GM18517 (cell line): Measurements from ENCODE around the gene AJM1.
A peak's percentile ranks its signal among the peaks of the same experiment; 100 is the strongest.
"Not testable (repeated sequence)": the region's sequence is repeated elsewhere in the genome, so short reads cannot be mapped to it uniquely, and the experiment has no call there.

Experiments
- ATAC-seq: cut with Tn5 transposase; IDR thresholded peaks from one replicate; pipeline ENCODE4 v1.9.1; 2021; ENCODE audit warnings: mild to moderate bottlenecking, moderate library complexity; ENCODE audit not compliant: unreplicated experiment

The AJM1 gene

DNA sequence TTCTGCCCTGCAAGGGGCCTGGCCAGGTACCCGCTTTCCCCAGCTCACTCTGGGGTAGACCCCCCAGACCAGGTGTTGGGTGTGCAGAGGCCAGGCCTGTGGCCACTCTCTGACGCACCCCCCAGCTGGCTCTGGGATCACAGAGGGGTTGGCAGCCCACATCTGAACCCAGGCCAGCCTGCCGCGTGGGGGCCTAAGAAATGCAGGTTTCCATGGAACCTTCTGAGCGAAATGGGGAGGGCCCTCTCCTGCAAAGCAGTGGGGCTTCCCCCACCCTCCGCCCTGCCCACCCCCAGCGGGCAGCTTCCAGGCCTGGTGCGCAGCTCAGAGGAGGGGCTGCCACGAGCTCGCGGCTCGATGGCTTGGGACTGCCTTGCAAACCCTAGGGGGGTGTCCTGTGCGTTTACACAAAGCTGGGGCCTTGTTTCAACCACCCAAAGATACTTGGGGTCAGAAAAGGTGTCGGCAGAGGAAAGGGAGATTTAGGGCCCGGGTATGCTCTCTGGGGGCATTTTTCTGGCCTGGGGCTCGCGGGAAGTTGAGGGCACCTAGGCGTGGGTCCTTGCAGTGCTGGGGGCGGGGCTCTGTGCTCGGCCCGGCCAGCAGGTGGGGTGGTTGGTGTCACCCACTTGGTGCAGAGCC, 1.0 kb downstream of the AJM1 start:
- ATAC-seq, result not testable (repeated sequence)

DNA sequence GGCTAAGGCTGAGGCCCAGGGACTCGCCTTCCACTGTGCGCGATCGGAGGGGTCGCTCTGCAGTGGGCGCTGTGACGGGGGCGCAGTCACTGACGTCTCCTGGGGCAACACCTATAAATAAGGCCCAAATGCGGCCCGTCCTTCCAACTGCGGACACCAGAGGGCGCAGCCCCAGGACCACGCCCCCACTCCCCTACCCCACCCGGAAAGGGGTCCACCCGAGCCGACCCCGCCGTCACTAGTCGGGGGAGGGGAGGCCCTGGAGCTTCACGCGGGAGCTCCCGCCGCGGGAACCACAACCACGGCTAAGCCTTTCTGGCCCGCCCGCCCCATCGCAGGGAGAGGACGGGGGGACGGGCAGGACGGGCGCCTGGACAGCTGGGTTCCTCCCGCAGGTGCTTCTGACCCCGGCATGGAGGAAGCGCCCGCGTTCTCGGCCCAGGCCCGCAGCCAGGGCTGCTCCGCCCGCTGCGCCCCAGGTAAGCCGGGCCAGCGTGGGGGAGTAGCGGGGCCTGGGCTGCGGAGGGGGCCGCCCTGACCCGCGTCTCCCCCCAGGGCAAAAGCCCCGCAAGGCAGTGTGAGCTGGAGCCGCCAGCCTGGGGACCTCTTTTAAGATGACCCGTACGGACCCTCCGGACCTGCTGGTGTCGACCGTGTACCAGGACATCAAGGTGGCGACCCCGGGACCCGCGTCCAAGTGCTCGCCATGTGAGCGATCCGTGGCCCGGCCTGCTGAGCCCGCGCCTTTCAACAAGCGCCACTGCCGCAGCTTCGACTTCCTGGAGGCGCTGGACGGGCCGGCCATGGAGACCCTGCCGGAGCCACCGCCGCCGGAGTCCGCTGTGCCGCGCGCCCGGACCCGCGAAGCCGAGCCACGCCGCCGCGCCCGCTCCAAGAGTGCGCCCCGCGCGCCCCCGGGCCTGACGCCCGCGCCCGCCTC, 1.8 kb downstream of the AJM1 start:
- ATAC-seq, result not testable (repeated sequence)

DNA sequence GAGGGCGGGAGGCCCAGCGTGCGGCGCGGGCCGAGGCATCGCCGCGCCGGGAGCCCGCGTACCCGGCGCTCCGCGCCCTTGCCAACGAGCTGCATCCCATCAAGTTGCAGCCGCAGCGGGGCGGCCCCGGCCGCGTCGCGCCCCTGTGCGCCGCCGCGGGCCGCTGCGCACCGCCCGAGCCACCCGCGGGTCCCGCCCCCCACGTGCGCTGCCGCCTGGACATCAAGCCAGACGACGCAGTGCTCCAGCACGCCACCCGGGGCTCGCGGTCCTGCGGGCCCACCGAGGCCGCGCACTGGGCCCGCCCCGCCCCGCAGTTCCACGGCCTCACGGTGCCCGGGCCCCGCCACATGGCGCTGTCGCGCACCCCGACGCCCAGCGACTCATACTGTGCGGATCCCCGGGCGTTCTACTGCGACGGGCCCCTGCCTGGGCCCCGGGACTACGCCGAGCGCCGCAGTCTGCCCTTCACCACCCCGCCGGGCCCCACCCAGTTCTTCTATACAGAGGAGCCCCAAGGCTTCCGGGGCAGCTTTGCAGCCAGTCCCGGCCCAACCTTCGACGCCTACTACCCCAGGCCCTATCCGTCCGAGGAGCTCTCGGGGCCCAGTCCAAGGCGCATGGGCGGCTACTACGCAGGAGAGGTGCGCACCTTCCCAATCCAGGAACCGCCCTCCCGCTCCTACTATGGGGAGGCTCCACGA, 2.6 kb downstream of the AJM1 start:
- no peak for ATAC-seq

DNA sequence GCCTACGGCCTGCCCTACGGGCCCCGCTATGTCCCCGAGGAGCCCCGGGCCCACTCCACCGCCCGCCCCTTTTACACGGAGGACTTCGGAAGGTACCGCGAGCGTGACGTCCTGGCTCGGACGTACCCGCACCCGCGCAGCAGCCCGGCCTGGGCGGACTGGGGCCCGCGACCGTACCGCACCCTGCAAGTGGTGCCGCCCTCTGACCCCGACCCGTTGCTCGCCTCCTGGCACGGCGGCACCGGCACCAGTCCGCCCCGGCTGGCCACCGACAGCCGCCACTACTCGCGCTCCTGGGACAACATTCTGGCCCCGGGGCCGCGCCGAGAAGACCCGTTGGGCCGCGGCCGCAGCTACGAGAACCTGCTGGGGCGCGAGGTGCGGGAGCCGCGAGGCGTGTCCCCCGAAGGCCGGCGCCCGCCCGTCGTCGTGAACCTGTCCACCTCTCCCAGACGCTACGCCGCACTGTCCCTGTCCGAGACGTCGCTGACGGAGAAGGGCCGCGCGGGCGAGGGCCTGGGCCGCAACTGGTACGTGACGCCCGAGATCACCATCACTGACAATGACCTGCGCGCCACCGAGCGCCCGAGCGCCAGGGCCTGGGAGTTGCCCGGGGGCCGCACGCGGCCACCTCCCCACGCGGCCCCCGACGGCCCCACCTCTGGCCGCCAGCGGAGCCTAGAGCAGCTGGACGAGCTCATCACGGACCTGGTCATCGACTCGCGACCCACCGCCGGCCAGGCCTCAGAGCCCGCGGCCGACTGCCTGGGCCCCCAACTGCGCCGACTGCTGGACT, 3.4 kb downstream of the AJM1 start:
- ATAC-seq, result no peak

DNA sequence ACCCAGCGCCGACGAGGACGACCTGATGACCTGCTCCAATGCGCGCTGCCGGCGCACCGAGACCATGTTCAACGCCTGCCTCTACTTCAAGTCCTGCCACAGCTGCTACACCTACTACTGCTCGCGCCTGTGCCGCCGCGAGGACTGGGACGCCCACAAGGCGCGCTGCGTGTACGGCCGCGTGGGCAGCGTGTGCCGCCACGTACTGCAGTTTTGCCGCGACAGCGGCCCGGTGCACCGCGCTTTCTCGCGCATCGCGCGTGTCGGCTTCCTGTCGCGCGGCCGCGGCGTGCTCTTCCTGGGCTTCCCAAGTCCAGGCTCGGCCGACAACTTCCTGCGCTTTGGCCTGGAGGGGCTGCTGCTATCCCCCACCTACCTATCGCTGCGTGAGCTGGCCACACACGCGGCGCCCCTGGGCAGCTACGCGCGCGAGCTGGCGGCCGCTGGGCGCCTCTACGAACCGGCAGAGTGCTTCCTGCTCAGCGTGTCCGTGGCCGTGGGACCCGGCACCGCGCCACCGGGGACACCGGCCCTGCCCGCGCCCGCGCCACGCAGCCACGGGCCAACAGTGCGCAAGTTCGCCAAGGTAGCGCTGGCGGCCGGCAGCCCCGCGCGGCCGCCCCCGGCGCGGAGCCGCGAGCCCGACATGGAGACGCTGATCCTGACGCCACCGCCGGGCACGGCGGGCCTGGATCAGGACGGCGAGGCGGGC, 4.3 kb downstream of the AJM1 start:
- no peak for ATAC-seq

DNA sequence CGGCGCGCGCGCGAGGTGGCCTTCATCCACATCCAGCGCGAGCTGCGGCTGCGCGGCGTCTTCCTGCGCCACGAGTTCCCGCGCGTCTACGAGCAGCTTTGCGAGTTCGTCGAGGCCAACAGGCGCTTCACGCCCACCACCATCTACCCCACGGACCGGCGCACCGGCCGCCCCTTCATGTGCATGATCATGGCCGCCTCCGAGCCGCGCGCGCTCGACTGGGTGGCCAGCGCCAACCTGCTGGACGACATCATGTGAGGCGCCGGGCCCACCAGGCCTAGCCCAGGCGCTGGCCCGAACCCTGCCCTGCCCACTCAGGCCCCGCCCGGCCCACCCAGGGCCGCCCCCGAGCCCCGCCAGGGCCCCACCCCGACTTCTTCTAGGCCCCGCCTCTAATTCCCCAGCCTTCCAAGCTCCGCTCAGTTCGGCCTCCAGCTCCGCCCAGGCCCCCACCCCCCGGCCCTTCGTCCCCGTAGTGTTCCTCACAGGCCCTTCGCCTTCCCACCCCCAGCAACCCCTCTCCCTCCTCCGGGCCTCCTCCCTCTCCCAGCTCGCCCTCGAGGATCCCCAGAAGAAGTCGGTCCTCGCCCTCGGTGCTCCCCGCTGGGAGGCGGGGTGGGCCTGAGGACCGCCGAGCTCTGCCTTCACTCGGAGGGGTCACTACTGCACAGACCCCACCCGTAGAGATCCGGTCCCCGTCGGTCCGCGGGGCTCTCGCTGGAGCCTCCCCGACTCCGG, 5.0 kb downstream of the AJM1 start:
- no peak for ATAC-seq

DNA sequence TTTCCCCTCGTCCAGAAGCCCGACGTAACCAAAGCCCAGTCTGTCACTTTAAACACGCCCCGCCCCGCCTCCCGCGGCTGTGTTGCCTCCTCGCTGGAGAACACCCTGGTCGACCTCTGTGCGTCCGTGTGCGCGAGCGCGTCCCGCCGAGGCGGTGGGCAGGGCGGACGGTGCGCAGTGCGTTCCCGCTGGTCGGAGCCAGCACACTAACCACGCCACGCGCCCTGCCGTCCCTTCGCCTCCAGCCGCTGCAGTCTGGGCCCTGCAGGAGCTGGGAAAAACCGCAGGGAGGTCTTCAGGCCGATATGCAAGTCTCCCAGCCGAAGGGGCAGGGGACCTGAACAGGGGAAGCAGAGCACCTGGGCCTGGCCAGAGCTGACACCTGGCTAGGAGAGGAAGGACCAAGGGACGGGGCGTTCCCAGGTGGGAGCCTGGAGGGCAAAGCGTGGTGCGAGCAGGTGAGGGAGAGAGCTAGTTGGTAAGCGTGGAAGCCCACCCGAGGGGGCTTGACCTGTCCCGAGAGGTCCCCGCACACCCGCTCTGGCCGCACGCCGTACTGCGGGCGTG, 5.6 kb downstream of the AJM1 start:
- no peak for ATAC-seq

DNA sequence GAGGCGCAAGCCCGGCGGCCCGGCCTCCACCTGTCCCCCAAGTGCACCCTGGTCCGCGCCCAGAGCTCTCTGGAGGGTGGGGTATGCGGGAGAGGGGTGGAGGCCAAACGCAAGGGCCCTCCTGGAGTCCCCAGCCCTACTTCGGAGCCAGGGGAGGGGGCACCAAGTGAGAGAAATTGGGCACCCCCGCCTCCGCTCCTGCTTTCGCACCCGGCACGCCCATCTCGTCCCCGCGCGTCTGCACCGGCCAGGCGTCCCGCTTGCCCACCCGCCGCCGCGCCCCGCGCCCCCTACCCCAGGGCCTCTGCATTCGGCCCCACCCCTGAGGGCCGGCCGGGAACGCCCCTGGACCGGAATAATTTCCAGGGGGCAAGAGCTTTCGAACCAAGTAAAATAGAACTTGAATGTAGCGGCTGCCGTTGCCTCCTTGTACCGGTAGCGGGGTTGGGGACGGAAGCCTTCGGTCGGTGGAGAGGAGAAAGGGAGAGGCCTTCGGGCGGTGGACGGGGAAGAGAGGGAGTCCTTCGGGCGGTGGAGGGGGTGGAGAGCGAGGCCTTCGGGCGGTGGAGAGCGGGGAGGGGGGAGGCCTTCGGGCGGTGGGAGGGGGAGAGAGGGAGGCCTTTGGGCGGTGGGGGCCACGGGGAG, 6.2 kb downstream of the AJM1 start:
- ATAC-seq, result no peak

DNA sequence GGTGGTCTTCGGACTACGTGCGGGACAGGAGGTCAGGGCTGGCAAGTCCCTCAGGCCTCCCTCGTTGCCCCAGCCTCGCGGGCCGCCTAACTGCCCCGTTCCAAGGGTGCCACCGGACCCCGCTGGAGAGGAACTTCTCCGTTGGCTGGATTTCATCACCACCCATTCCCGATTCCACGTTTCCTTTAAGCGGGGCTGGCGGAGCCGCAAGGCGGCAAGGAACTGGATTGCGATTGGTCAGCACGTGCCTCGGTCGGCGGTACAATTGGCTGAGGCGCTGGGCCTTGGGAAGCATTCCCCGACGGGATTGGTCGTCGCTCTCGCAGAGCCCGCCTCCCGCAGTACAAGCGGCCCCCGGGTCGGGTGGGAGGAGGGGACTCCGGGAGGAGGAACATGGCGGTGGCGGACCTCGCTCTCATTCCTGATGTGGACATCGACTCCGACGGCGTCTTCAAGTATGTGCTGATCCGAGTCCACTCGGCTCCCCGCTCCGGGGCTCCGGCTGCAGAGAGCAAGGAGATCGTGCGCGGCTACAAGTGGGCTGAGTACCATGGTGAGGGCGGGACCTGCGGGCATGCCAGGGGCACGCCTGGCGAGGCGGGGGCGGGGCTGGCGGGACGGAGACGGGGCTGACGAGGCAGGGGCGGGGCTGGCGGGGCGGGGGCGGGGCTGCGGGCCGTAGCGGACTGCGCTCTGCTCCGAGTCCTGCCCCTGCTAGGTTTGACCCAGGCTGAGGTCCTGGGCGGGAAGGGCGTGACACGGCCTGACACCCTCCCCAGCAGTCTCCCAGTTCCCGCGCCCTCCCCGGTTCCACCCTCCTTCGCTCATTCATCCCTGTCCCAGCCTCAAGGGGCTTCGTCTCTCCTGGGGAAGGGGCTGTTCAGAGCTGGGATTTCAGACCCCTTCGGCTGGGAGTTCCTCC, 7.0 kb downstream of the AJM1 start, which contains the start of gene PHPT1:
Gene PHPT1 (plus strand): TSS at position 372 of the 922 bp plus-strand sequence. CDS start 22 bp downstream, at position 394.
- ATAC-seq, result peak; percentile 77

DNA sequence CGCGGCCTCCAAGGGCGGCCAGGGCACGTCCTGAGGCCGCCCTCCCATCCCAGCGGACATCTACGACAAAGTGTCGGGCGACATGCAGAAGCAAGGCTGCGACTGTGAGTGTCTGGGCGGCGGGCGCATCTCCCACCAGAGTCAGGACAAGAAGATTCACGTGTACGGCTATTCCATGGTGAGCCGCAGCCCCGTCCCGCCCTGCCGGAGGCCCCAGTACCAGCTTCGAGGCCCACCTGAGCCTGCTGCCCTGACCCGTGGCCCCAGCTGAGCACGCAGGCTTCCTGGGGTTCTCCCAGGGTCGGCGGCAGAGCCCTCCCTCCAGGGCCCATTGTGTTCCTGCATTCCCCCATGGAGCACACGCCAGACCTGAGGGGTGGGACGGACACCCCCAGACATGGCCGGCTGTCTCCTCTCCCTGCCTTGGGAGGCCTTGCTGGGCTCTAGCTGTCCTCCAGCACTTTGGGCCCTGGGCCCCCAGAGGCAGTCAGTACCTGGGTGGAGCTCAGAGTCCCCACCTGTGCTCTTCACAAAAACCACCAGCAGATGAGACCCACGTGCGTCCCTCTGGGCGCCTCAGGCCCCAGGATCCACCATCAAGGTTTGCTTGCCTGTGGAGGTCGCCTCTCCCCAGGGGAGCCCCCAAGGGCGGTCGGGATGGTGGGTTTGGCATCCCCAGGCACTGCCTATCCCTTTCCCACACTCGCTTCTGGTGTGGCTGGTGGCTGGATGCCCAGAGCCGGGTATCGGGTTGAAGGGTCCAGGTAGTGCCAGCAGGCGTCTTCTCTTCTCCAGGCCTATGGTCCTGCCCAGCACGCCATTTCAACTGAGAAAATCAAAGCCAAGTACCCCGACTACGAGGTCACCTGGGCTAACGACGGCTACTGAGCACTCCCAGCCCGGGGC, 7.9 kb downstream of the AJM1 start:
- no peak for ATAC-seq

DNA sequence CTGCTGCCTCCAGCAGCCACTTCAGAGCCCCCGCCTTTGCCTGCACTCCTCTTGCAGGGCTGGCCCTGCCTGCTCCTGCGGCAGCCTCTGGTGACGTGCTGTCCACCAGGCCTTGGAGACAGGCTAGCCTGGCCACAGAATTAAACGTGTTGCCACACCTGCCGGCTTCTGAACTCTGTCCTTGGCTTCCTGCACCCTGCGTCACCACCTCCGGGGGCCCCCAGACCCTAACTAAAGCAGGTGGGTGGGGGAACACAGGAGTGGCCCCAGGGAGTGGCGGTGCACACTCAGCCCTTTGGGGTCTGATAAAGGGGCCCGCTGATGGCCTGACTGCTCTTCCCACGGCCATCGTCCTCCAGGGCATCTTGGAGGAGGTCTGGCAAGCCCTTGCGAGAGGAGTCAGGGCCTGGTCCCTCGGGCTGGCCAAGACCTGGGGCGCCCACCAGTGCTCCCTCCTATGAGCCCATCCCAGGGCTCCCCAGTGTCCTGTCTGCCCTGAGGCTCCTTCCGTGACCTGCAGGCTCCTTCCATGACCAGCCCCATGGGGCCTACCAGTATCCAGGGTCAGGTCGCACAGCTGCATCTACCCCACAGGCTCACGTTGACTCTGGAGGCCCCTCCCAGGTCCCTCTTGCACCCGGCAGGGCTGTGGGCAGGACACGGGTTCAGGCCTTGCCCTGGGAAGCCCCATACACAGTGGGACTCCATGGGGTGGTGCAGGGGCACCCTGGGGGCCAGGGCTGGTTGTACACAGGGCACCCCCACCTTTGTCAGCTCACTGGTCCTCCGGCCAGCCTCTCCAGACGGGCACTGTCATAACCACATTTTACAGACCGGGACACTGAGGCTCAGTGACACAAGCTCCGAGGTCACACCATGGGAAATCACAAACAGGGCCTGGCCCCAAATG, 8.8 kb downstream of the AJM1 start:
- ATAC-seq, result no peak

DNA sequence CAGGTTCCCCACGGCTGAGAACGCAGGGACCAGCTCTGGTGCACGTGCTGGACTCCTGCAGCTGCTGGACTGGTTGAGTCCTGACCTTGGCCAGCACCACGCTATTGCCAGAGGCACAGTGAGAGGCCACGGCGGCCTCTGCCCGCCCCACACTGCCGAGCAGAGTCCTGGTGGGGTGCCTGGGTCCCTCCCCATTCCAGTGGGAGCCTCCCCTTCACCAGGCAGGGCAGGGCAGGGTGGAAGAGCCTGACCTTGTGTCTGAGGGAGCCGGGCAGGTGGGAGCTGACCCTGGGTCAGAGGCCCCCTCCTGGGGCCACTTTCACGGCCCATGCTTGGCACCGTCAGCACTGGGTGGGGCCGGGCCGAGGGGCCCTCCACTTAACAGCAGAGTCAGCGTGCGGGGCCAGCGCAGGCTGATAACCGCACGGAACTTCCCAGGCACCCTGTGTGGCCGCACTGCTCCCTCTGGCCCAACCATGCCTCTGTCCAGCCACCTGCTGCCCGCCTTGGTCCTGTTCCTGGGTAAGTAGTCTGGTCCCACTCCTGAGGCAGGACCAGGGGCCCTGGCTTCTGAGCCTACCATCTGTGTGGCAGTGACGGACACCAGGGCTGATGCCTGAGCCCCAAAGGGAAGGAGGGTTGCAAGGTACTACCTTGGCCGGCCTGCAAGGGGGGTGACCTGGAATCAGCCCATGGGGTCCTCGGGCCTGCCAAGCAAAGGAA, 9.8 kb downstream of the AJM1 start, which contains the start of gene MAMDC4:
Gene MAMDC4 (plus strand): TSS at position 406 of the 723 bp plus-strand sequence. CDS start 71 bp downstream, at position 477.
- no peak for ATAC-seq

DNA sequence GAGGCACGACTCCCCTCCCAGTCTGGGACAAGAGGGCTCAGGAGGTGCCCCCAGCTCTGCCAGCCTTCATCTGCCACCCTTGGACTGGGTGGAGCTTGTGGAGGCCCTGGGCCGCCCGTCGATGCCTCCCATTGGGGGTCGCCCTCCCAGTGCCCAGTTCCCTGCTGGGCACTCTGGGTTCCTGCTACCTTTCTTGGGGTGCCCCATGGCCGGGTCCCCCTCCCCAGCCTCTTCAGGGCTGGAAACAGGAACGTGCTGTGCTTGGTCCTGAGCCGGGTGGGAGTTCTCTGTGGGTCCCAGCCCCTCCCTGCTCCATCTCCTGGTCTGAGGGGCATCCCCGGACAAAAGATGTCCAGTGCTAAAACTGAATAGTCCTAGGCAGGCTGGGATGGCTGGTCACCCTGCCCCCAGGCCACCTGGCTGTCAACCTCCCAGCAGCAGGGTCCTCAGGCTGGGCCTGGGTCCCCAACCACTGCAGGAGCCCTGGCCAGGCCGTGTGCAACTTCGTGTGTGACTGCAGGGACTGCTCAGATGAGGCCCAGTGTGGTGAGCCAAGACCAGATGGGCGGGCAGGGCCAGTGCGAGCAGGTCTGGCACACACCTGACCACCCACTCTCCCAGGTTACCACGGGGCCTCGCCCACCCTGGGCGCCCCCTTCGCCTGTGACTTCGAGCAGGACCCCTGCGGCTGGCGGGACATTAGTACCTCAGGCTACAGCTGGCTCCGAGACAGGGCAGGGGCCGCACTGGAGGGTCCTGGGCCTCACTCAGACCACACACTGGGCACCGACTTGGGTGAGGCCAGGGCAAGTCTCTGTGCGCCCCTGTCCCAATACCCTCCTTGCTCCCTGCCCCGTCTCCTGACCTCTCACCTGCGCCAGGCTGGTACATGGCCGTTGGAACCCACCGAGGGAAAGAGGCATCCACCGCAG, 10.7 kb downstream of the AJM1 start:
- ATAC-seq, result no peak
